Transverse colon (tissue), 4 donors: ENCODE data around the gene SOCS3.

ENCODE experiments used
- EP300 ChIP-seq: sonication (generic); formaldehyde crosslinking; IDR thresholded peaks from one replicate; pipeline ENCODE4 v1.6.1; 2017; ENCODE audit warnings: antibody characterized with exemption, low read depth
- POLR2AphosphoS5 ChIP-seq, 3 donors: sonication (generic); formaldehyde crosslinking; IDR thresholded peaks; one replicate each; pipeline ENCODE4 v1.6.1; 2016; ENCODE audit warnings: antibody characterized with exemption in 3 of 3
- TF ChIP-seq, protein P1 (sequence below), 5 experiments: fragments of 200-600 bp in 3 of 5; fragments of 450-650 bp in 2 of 5; sonication (generic) in 3 of 5; IDR thresholded peaks; 1 replicate in 2 of 5; 2 replicates in 3 of 5; pipeline ENCODE4 v1.5.1; 2016 to 2017; ENCODE audit warnings: antibody characterized with exemption in 5 of 5, inconsistent platforms in 3 of 5, mild to moderate bottlenecking in 2 of 5, moderate library complexity in 1 of 5

DNA sequence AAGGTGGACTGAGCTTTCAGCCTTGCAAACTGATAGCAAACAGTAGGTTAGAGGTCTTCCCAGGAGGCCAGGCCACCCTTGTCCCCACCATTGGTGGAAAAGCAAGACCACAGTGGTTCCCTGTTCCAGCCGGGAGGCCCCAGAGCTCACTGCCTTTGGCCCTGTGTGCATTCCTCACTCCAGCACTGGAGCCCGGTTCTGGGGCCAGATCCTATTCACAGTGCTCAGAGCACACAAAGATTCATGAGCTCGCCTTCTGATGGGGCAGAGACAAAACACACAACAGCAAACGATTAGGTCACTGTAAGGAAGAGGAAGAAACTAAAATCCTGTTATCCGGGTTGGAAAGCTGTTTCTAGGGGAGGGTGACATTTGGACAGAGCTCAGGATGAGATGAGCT, 13.0 kb upstream of the SOCS3 start:
- TF ChIP-seq, protein P1, sequence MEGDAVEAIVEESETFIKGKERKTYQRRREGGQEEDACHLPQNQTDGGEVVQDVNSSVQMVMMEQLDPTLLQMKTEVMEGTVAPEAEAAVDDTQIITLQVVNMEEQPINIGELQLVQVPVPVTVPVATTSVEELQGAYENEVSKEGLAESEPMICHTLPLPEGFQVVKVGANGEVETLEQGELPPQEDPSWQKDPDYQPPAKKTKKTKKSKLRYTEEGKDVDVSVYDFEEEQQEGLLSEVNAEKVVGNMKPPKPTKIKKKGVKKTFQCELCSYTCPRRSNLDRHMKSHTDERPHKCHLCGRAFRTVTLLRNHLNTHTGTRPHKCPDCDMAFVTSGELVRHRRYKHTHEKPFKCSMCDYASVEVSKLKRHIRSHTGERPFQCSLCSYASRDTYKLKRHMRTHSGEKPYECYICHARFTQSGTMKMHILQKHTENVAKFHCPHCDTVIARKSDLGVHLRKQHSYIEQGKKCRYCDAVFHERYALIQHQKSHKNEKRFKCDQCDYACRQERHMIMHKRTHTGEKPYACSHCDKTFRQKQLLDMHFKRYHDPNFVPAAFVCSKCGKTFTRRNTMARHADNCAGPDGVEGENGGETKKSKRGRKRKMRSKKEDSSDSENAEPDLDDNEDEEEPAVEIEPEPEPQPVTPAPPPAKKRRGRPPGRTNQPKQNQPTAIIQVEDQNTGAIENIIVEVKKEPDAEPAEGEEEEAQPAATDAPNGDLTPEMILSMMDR (IDR thresholded peaks at IDR 0.05), result no peak
- no peak for TF ChIP-seq EP300
- TF ChIP-seq POLR2AphosphoS5 (IDR thresholded peaks at IDR 0.05), result no peak
